ENCODE results near the gene ZNF608. TPM values are rescaled to one million over a fixed set of nuclear protein-coding genes. Genes with fewer than 3 reads are reported as not detected.

Gene ZNF608
- total RNA-seq, 1 experiment from 2014 or later = 1.9 TPM

GRCh38 chr5:124761010-124761409 is 14.6 kb upstream of the ZNF608 start:
- CTCF ChIA-PET = no interaction called here
- H3K4me1 ChIP-seq (ENCODE audit: insufficient read depth, low read length, poor library complexity, severe bottlenecking) = no peaks in the 10 kb centered on the region
- H3K9me3 ChIP-seq (ENCODE audit: low read depth, low read length, poor library complexity, severe bottlenecking) = no peaks in the 10 kb centered on the region
- H3K27me3 ChIP-seq (replicated peaks; ENCODE audit: insufficient read depth, low read depth, low read length, poor library complexity) = no peaks in the 10 kb centered on the region
- no peak for DNase-seq (ENCODE audit: low spot score)
- H3K36me3 ChIP-seq (ENCODE audit: insufficient read depth, low read length, poor library complexity, severe bottlenecking) = no peaks in the 10 kb centered on the region
- no peak overlapping the region for H3K27ac ChIP-seq (ENCODE audit: low read depth, low read length, poor library complexity, severe bottlenecking)
- intact Hi-C loops (cut with micrococcal nuclease; ENCODE audit: unreplicated experiment) = no loop called here
- no peak overlapping the region for H3K4me3 ChIP-seq (ENCODE audit: low read depth, low read length, poor library complexity, severe bottlenecking)
- no TSS peak for BruUV-seq (replicated peaks)
- POLR2A ChIA-PET (ENCODE audit: low non-redundant PET) = no interaction called here
- TF ChIP-seq CTCF (conservative IDR thresholded peaks at IDR 0.05; ENCODE audit: low read depth, low read length) (no peak), EZH2 (IDR thresholded peaks at IDR 0.05; ENCODE audit: borderline replicate concordance, low read depth, low read length, poor library complexity, severe bottlenecking) (no peak)

- Histone ChIP-seq H3K4me3 (ENCODE audit: low read depth, low read length, poor library complexity, severe bottlenecking) (no peak overlapping the region), H3K27me3 (replicated peaks; ENCODE audit: insufficient read depth, low read depth, low read length, poor library complexity) (no peaks in the 10 kb centered on the region), H3K9me3 (ENCODE audit: low read depth, low read length, poor library complexity, severe bottlenecking) (no peaks in the 10 kb centered on the region), H3K36me3 (ENCODE audit: insufficient read depth, low read length, poor library complexity, severe bottlenecking) (no peaks in the 10 kb centered on the region), H3K27ac (ENCODE audit: low read depth, low read length, poor library complexity, severe bottlenecking) (no peak overlapping the region), H3K4me1 (ENCODE audit: insufficient read depth, low read length, poor library complexity, severe bottlenecking) (no peaks in the 10 kb centered on the region)
- intact Hi-C loops (cut with micrococcal nuclease; ENCODE audit: unreplicated experiment) = no loop called here
- no peak for DNase-seq (ENCODE audit: low spot score)
- POLR2A ChIA-PET (ENCODE audit: low non-redundant PET) = no interaction called here
- no peak for TF ChIP-seq CTCF (conservative IDR thresholded peaks at IDR 0.05; ENCODE audit: low read depth, low read length)
- no peak for TF ChIP-seq EZH2 (IDR thresholded peaks at IDR 0.05; ENCODE audit: borderline replicate concordance, low read depth, low read length, poor library complexity, severe bottlenecking)
- BruUV-seq (replicated peaks) = no TSS peak
- CTCF ChIA-PET = no interaction called here
These were observed 14.2 kb upstream of the ZNF608 start for GRCh38 chr5:124760608-124761007.

- Histone ChIP-seq H3K36me3 (ENCODE audit: insufficient read depth, low read length, poor library complexity, severe bottlenecking) (no peaks in the 10 kb centered on the region), H3K4me3 (ENCODE audit: low read depth, low read length, poor library complexity, severe bottlenecking) (no peak overlapping the region), H3K27me3 (replicated peaks; ENCODE audit: insufficient read depth, low read depth, low read length, poor library complexity) (no peaks in the 10 kb centered on the region), H3K9me3 (ENCODE audit: low read depth, low read length, poor library complexity, severe bottlenecking) (no peaks in the 10 kb centered on the region), H3K27ac (ENCODE audit: low read depth, low read length, poor library complexity, severe bottlenecking) (no peak overlapping the region), H3K4me1 (ENCODE audit: insufficient read depth, low read length, poor library complexity, severe bottlenecking) (no peaks in the 10 kb centered on the region)
- POLR2A ChIA-PET (ENCODE audit: low non-redundant PET) = no interaction called here
- BruUV-seq (replicated peaks) = no TSS peak
- no peak for TF ChIP-seq CTCF (conservative IDR thresholded peaks at IDR 0.05; ENCODE audit: low read depth, low read length)
- TF ChIP-seq EZH2 (IDR thresholded peaks at IDR 0.05; ENCODE audit: borderline replicate concordance, low read depth, low read length, poor library complexity, severe bottlenecking) = no peak
- DNase-seq (ENCODE audit: low spot score) = peak; percentile 45
- intact Hi-C loops (cut with micrococcal nuclease; ENCODE audit: unreplicated experiment) = no loop called here
- CTCF ChIA-PET = no interaction called here
These were observed 9.1 kb upstream of the ZNF608 start for GRCh38 chr5:124755565-124755964.

All from A673 (cell line).